ENCODE results near the gene GALP. TPM values are rescaled to one million over a fixed set of nuclear protein-coding genes. Genes with fewer than 3 reads are reported as not detected.
A peak's percentile ranks its signal among the peaks of the same experiment; 100 is the strongest.

GALP gene
- total and polyA plus RNA-seq, 7 experiments from 2014 or later = not detected

DNA sequence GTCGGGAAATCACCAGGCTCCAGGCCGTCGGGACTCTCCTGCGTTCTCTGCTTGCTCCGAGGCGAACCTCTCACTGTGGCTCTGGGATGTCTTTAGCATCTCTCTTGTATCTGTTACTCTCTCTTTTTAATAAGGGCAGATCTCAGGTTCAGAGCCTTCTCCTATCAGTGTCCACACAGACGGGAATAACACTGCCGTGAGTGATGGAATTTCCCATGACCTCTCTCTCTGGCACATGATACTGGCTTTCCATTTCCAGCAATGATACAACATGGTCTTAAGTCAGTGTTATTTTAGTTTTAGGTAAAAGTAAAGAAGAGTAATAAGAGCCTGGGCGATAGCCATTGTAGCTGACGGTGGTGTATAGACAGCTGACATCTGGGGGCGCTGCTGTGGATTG, 25.4 kb upstream of the GALP start:
- Mint-ChIP-seq H3K4me1 (peaks cover 7 to 28% (median 22%) of the 10 kb centered on the region in 7 donors), H3K27ac (no peak overlapping the region), H3K36me3 (peaks cover 0 to 34% (median 13%) of the 10 kb centered on the region in 5 donors), H3K4me3 (no peak overlapping the region), H3K27me3 (no peaks in the 10 kb centered on the region), H3K9me3 (no peaks in the 10 kb centered on the region)
- DNase-seq (no peak), ATAC-seq (no peak)
- no peak overlapping the region for H3K27ac ChIP-seq (ENCODE audit: low read depth, low read length)
- H3K27me3 ChIP-seq (ENCODE audit: control insufficient read depth in 2 of 2, insufficient read depth in 2 of 2, low read length in 2 of 2) = no peaks in the 10 kb centered on the region
- POLR2A ChIA-PET = no interaction called here
- H3K9me3 ChIP-seq (ENCODE audit: control insufficient read depth in 2 of 3, low read length in 3 of 3) = no peaks in the 10 kb centered on the region
- H3K4me1 ChIP-seq (ENCODE audit: control insufficient read depth in 2 of 2, insufficient read depth in 2 of 2, low read length in 2 of 2) = no peaks in the 10 kb centered on the region
- H3K36me3 ChIP-seq (ENCODE audit: control insufficient read depth in 2 of 3, insufficient read depth in 3 of 3, low read length in 3 of 3) = peaks cover 0 to 51% (median 0%) of the 10 kb centered on the region in 3 experiments
- intact Hi-C loops (cut with micrococcal nuclease) = no loop called here
- no peak overlapping the region for H3K4me3 ChIP-seq (ENCODE audit: low read length)
- CTCF ChIA-PET = no interaction called here

DNA sequence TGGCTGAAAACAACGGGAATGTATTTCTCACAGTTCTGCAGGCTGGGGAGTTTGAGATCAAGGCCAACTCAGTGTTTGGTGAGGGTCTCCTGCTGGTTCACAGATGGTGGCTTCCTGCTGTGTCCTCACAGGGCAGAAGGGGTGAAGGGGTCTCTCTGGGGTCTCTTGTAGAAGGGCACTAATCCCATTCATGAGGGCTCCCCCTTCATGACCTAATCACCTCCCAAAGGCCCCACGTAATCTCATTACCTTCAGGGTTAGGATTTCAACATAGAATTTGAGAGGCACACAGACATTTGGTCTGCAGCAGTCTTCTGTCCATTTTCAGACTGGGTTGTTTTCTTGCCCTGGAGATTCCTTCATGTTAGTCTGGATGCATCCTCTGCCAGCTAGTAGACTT, 23.2 kb upstream of the GALP start:
- Histone ChIP-seq H3K4me3 (ENCODE audit: low read length) (no peak overlapping the region), H3K36me3 (ENCODE audit: control insufficient read depth in 2 of 3, insufficient read depth in 3 of 3, low read length in 3 of 3) (peaks cover 0 to 61% (median 0%) of the 10 kb centered on the region in 3 experiments), H3K27ac (ENCODE audit: low read depth, low read length) (peak overlapping the region; percentile 29), H3K27me3 (ENCODE audit: control insufficient read depth in 2 of 2, insufficient read depth in 2 of 2, low read length in 2 of 2) (no peaks in the 10 kb centered on the region), H3K4me1 (ENCODE audit: control insufficient read depth in 2 of 2, insufficient read depth in 2 of 2, low read length in 2 of 2) (no peaks in the 10 kb centered on the region), H3K9me3 (ENCODE audit: control insufficient read depth in 2 of 3, low read length in 3 of 3) (no peaks in the 10 kb centered on the region)
- intact Hi-C loops (cut with micrococcal nuclease) = no loop called here
- POLR2A ChIA-PET = no interaction called here
- H3K4me1 Mint-ChIP-seq = peaks cover 7 to 28% (median 22%) of the 10 kb centered on the region in 7 donors
- peak overlapping the region in 1 of 10 donors; percentile 26 for H3K4me3 Mint-ChIP-seq
- no peak for ATAC-seq
- CTCF ChIA-PET = no interaction called here
- no peaks in the 10 kb centered on the region for H3K27me3 Mint-ChIP-seq
- no peak for DNase-seq
- H3K9me3 Mint-ChIP-seq = no peaks in the 10 kb centered on the region
- peaks cover 0 to 57% (median 16%) of the 10 kb centered on the region in 5 donors for H3K36me3 Mint-ChIP-seq
- peak overlapping the region in 5 of 9 donors; percentile 6 to 85 (median 72) for H3K27ac Mint-ChIP-seq

DNA sequence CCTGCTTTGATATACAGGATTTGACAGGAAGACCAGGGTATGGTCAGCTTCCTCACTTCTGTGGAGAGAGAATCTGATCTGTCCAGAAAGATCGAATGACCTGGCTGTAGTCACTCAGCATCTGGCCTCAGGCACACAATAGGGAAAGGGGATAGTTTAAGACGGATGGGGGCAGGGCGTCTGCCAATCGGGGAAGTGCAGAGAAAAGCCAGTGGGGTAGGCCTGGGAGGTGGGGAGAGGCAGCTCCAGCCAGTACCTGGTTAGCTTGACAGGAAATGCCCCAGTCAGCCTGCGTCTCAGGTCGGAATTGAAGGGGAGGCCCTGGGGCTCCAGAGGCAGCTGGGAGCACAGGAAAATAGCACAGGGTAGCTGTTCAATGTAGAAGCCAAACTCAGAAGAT, 22.3 kb upstream of the GALP start:
- DNase-seq (no peak), ATAC-seq (no peak)
- Histone ChIP-seq H3K4me1 (ENCODE audit: control insufficient read depth in 2 of 2, insufficient read depth in 2 of 2, low read length in 2 of 2) (no peaks in the 10 kb centered on the region), H3K4me3 (ENCODE audit: low read length) (no peak overlapping the region), H3K27me3 (ENCODE audit: control insufficient read depth in 2 of 2, insufficient read depth in 2 of 2, low read length in 2 of 2) (no peaks in the 10 kb centered on the region), H3K36me3 (ENCODE audit: control insufficient read depth in 2 of 3, insufficient read depth in 3 of 3, low read length in 3 of 3) (peaks cover 0 to 61% (median 0%) of the 10 kb centered on the region in 3 experiments), H3K27ac (ENCODE audit: low read depth, low read length) (no peak overlapping the region), H3K9me3 (ENCODE audit: control insufficient read depth in 2 of 3, low read length in 3 of 3) (no peaks in the 10 kb centered on the region)
- ChIA-PET POLR2A (interaction anchor here (0.6 kb wide), 1 partner anchor 10 kb away, joined by 3 read pairs; no protein-coding TSS in a partner anchor), CTCF (no interaction called here)
- peaks cover 7 to 28% (median 22%) of the 10 kb centered on the region in 7 donors for H3K4me1 Mint-ChIP-seq
- H3K36me3 Mint-ChIP-seq = peaks cover 0 to 56% (median 14%) of the 10 kb centered on the region in 5 donors
- H3K27me3 Mint-ChIP-seq = no peaks in the 10 kb centered on the region
- H3K4me3 Mint-ChIP-seq = peak overlapping the region in 1 of 10 donors; percentile 26
- no peaks in the 10 kb centered on the region for H3K9me3 Mint-ChIP-seq
- intact Hi-C loops (cut with micrococcal nuclease) = no loop called here
- H3K27ac Mint-ChIP-seq = peak overlapping the region in 8 of 9 donors; percentile 6 to 75 (median 32)

DNA sequence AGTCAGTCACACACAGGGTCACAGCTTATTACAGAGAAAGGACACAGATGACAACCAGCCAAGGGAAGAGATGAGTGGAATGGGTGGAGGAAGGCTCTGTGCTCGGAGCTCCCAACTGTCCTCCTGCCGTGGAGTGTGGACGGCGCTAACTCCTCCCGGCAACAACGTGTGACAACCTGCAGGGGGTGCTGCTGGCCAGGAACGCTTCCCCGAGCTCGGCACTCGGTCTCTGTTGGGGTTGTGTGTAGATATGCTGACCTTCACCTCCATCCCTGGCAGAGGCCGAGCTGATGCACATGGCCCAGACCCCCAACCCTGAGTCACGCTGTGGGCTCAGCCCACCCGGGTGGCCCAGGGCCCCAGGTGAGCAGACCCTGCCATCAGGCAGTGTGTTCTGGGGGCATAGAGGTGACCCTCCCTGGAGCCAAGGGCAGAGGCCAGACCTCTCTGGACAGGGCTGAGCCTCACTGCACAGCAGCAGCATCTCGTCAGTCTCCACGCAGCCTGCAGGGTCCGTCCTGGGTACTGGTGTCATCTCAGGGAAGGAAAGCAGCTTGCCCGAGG, 20.6 kb upstream of the GALP start:
- Mint-ChIP-seq H3K9me3 (peaks cover 0 to 6% (median 0%) of the 10 kb centered on the region in 11 donors), H3K36me3 (peaks cover 8 to 54% (median 17%) of the 10 kb centered on the region in 5 donors), H3K4me3 (no peak overlapping the region), H3K27me3 (no peaks in the 10 kb centered on the region), H3K27ac (peak overlapping the region in 1 of 9 donors; percentile 17), H3K4me1 (peaks cover 5 to 23% (median 20%) of the 10 kb centered on the region in 7 donors)
- Histone ChIP-seq H3K27ac (ENCODE audit: low read depth, low read length) (no peak overlapping the region), H3K4me3 (ENCODE audit: low read length) (no peak overlapping the region), H3K36me3 (ENCODE audit: control insufficient read depth in 2 of 3, insufficient read depth in 3 of 3, low read length in 3 of 3) (peaks cover 0 to 62% (median 5%) of the 10 kb centered on the region in 3 experiments), H3K9me3 (ENCODE audit: control insufficient read depth in 2 of 3, low read length in 3 of 3) (no peaks in the 10 kb centered on the region), H3K27me3 (ENCODE audit: control insufficient read depth in 2 of 2, insufficient read depth in 2 of 2, low read length in 2 of 2) (no peaks in the 10 kb centered on the region), H3K4me1 (ENCODE audit: control insufficient read depth in 2 of 2, insufficient read depth in 2 of 2, low read length in 2 of 2) (no peaks in the 10 kb centered on the region)
- no peak for DNase-seq
- intact Hi-C loops (cut with micrococcal nuclease) = loop anchor here in 1 of 2 donors (5.0 kb wide), 1 partner anchor 38 kb away; no protein-coding TSS in a partner anchor
- no peak for ATAC-seq
- CTCF ChIA-PET = interaction anchor here (0.5 kb wide), 1 partner anchor 91 kb away, joined by 3 read pairs; no protein-coding TSS in a partner anchor
- POLR2A ChIA-PET = interaction anchor here (1.2 kb wide), 1 partner anchor 14 kb away, joined by 3 read pairs; the partner anchor contains the start of gene ZNF444

DNA sequence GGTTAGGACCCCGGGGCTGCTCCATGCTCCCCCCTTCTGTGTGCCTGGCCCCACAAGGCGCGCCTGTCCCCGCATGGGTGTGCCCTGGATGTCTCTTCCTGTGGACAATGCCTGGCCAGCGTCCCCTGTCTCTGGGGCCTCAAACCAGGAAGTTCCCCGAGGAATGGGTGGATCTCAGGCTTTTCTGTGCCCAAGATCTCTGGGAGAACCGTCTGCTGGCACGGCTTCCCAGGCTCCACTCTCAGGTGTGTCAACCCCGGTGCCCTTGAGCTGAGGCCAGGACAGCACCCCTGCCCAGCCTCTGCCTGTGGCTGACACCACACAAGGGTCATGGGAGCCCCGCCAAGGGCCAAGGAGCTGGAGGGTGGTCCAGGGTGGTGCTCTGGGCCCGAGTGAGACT, 19.0 kb upstream of the GALP start:
- ATAC-seq (no peak), DNase-seq (no peak)
- intact Hi-C loops (cut with micrococcal nuclease) = loop anchor here in 1 of 2 donors (5.0 kb wide), 1 partner anchor 39 kb away; no protein-coding TSS in a partner anchor
- peaks cover 8 to 50% (median 14%) of the 10 kb centered on the region in 5 donors for H3K36me3 Mint-ChIP-seq
- Histone ChIP-seq H3K27ac (ENCODE audit: low read depth, low read length) (no peak overlapping the region), H3K4me1 (ENCODE audit: control insufficient read depth in 2 of 2, insufficient read depth in 2 of 2, low read length in 2 of 2) (no peaks in the 10 kb centered on the region), H3K4me3 (ENCODE audit: low read length) (no peak overlapping the region), H3K36me3 (ENCODE audit: control insufficient read depth in 2 of 3, insufficient read depth in 3 of 3, low read length in 3 of 3) (peaks cover 0 to 68% (median 5%) of the 10 kb centered on the region in 3 experiments), H3K9me3 (ENCODE audit: control insufficient read depth in 2 of 3, low read length in 3 of 3) (no peaks in the 10 kb centered on the region), H3K27me3 (ENCODE audit: control insufficient read depth in 2 of 2, insufficient read depth in 2 of 2, low read length in 2 of 2) (no peaks in the 10 kb centered on the region)
- peaks cover 0 to 6% (median 0%) of the 10 kb centered on the region in 11 donors for H3K9me3 Mint-ChIP-seq
- H3K27ac Mint-ChIP-seq = no peak overlapping the region
- ChIA-PET POLR2A (no interaction called here), CTCF (no interaction called here)
- H3K27me3 Mint-ChIP-seq = no peaks in the 10 kb centered on the region
- H3K4me1 Mint-ChIP-seq = peaks cover 5 to 19% (median 18%) of the 10 kb centered on the region in 7 donors
- no peak overlapping the region for H3K4me3 Mint-ChIP-seq

DNA sequence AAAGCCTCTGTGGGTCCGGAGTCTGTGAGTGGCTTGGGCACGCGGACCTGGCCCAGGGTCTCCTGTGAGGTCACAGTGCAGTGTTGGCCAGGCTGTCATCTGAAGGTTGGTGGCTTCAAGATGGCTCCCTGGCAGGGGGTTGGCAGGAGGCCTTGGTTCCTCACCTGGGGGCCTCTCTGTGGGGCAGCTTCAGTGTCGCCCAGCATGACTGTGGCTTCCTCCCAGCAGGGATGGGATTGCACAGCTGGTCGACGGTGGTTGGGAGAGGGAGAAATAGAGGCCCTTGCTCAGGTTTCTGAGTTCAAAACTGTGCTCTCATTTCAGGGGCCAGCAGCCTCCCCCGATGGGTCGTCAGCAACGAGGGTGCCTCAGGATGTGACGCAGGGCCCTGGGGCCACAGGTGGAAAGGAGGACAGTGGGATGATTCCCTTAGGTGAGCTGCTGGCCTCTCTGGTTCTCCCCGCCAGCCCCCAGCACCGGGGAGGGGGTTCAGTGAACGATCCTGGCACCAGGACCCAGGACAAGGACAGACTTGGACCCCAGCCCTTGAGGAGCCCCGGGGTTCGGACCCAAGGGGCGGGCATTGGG, 17.5 kb upstream of the GALP start:
- H3K27ac Mint-ChIP-seq = no peak overlapping the region
- no peak overlapping the region for H3K4me3 Mint-ChIP-seq
- ChIA-PET CTCF (interaction anchor here (0.5 kb wide), 1 partner anchor 55 kb away, joined by 3 read pairs; no protein-coding TSS in a partner anchor), POLR2A (no interaction called here)
- H3K27me3 Mint-ChIP-seq = no peaks in the 10 kb centered on the region
- Histone ChIP-seq H3K36me3 (ENCODE audit: control insufficient read depth in 2 of 3, insufficient read depth in 3 of 3, low read length in 3 of 3) (peaks cover 0 to 67% (median 5%) of the 10 kb centered on the region in 3 experiments), H3K4me3 (ENCODE audit: low read length) (no peak overlapping the region), H3K9me3 (ENCODE audit: control insufficient read depth in 2 of 3, low read length in 3 of 3) (no peaks in the 10 kb centered on the region), H3K27me3 (ENCODE audit: control insufficient read depth in 2 of 2, insufficient read depth in 2 of 2, low read length in 2 of 2) (no peaks in the 10 kb centered on the region), H3K4me1 (ENCODE audit: control insufficient read depth in 2 of 2, insufficient read depth in 2 of 2, low read length in 2 of 2) (no peaks in the 10 kb centered on the region), H3K27ac (ENCODE audit: low read depth, low read length) (no peak overlapping the region)
- H3K4me1 Mint-ChIP-seq = peaks cover 2 to 17% (median 8%) of the 10 kb centered on the region in 7 donors
- peaks cover 0 to 6% (median 0%) of the 10 kb centered on the region in 11 donors for H3K9me3 Mint-ChIP-seq
- intact Hi-C loops (cut with micrococcal nuclease) = loop anchor here in 1 of 2 donors (5.0 kb wide), 1 partner anchor 41 kb away; no protein-coding TSS in a partner anchor
- peaks cover 8 to 46% (median 14%) of the 10 kb centered on the region in 5 donors for H3K36me3 Mint-ChIP-seq
- no peak for DNase-seq
- no peak for ATAC-seq
